Uterus (tissue), 2 donors: ENCODE measurements around the gene CACNA1B.

Source experiments
- POLR2A ChIP-seq, 2 donors: fragments of 450-650 bp; IDR thresholded peaks; one replicate each; pipeline ENCODE4 v1.6.1; 2016; ENCODE audit warnings: antibody characterized with exemption in 2 of 2, mild to moderate bottlenecking in 1 of 2, moderate library complexity in 1 of 2
- TF ChIP-seq, protein P1 (sequence below), 4 experiments: fragments of 200-600 bp in 2 of 4; fragments of 450-650 bp in 2 of 4; sonication (generic) in 2 of 4; IDR thresholded peaks; one replicate each; pipeline ENCODE4 v1.5.1; 2016 to 2019; ENCODE audit warnings: antibody characterized with exemption in 4 of 4, mild to moderate bottlenecking in 2 of 4, moderate library complexity in 1 of 4

DNA sequence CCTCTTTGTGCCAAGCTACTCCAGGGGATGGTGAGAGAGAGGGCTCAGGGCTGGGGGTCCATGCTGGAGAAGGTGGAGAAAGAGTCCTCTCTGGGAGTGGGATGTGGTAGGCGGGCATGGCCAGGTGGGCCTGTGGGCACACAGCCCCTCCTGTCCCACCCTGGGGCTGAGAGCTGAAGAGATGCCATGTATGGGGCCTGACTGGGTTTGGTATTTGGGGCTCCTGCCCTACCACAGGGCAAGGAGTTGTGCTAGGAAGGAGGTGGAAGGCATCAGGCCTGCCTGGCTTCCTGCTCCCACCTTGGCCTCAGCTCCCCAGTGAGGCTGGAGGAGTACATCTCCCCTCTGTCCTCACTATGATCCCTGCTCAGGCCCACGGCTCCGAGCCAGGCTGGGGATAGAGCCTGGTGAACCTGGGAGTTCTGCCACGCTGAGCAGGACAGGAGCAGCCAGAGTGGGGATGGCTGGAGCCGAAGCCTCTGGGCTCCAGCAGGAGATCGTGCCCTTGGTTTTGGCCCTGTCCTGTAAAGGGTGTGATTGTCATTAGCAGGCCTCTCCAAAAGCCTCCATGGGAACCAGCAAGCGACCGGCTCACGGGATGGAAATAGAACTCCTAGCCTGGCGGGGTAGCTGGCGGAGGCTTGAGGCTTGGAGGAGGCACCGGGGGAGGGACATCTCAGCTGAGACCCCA, 75.5 kb downstream of the CACNA1B start:
- TF ChIP-seq, protein P1, sequence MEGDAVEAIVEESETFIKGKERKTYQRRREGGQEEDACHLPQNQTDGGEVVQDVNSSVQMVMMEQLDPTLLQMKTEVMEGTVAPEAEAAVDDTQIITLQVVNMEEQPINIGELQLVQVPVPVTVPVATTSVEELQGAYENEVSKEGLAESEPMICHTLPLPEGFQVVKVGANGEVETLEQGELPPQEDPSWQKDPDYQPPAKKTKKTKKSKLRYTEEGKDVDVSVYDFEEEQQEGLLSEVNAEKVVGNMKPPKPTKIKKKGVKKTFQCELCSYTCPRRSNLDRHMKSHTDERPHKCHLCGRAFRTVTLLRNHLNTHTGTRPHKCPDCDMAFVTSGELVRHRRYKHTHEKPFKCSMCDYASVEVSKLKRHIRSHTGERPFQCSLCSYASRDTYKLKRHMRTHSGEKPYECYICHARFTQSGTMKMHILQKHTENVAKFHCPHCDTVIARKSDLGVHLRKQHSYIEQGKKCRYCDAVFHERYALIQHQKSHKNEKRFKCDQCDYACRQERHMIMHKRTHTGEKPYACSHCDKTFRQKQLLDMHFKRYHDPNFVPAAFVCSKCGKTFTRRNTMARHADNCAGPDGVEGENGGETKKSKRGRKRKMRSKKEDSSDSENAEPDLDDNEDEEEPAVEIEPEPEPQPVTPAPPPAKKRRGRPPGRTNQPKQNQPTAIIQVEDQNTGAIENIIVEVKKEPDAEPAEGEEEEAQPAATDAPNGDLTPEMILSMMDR (IDR thresholded peaks at IDR 0.05), result no peak
- TF ChIP-seq POLR2A (IDR thresholded peaks at IDR 0.05), result no peak
